OCI-LY1 (cell line): ENCODE data around the gene SV2C.

Experiments
- H2AFZ ChIP-seq: fragments of 200-600 bp; sonication (generic), shearing (Covaris generic); 2 replicates; pipeline ENCODE4 v1.6.0; 2014; ENCODE audit warnings: antibody characterized with exemption, mild to moderate bottlenecking, low read length
- H3F3A ChIP-seq: fragments of 200-600 bp; sonication (generic), shearing (Covaris generic); 2 replicates; pipeline ENCODE4 v1.6.0; 2014; ENCODE audit warnings: mild to moderate bottlenecking, antibody characterized with exemption, low read length, moderate library complexity; ENCODE audit not compliant: insufficient read depth
- H3K27ac ChIP-seq: fragments of 200-600 bp; sonication (generic); 2 replicates; pipeline ENCODE4 v1.5.1; 2014; ENCODE audit warnings: low read length, mixed run types, mild to moderate bottlenecking, low read depth; ENCODE audit not compliant: poor library complexity, severe bottlenecking
- H3K27me3 ChIP-seq: fragments of 200-600 bp; sonication (generic); 2 replicates; pipeline ENCODE4 v1.6.0; 2014; ENCODE audit warnings: antibody characterized with exemption, mild to moderate bottlenecking, low read length, moderate library complexity; ENCODE audit not compliant: insufficient read depth
- H3K36me3 ChIP-seq: fragments of 200-600 bp; sonication (generic); 2 replicates; pipeline ENCODE4 v1.6.1; 2014; ENCODE audit warnings: mild to moderate bottlenecking, antibody characterized with exemption, low read length, moderate library complexity, mixed read lengths; ENCODE audit not compliant: insufficient read depth
- H3K4me1 ChIP-seq: fragments of 200-600 bp; sonication (generic); 2 replicates; pipeline ENCODE4 v1.5.1; 2014; ENCODE audit warnings: mild to moderate bottlenecking, low read length, moderate library complexity; ENCODE audit not compliant: insufficient read depth, severe bottlenecking
- H3K4me2 ChIP-seq: fragments of 200-600 bp; sonication (generic), shearing (Covaris generic); 2 replicates; pipeline ENCODE4 v1.6.1; 2014; ENCODE audit warnings: low read length
- H3K4me3 ChIP-seq: fragments of 200-600 bp; sonication (generic); 2 replicates; pipeline ENCODE4 v1.5.1; 2014; ENCODE audit warnings: low read length, low read depth, mild to moderate bottlenecking, mixed read lengths; ENCODE audit not compliant: poor library complexity, severe bottlenecking
- H3K79me2 ChIP-seq: fragments of 200-600 bp; shearing (Covaris generic); 2 replicates; pipeline ENCODE4 v1.6.1; 2016; ENCODE audit warnings: mixed run types, low read length, mixed read lengths; ENCODE audit not compliant: insufficient read depth
- H3K9ac ChIP-seq: fragments of 200-600 bp; sonication (generic), shearing (Covaris generic); 2 replicates; pipeline ENCODE4 v1.6.1; 2014; ENCODE audit warnings: mild to moderate bottlenecking, low read length, mixed read lengths
- H3K9me2 ChIP-seq: fragments of 200-600 bp; sonication (generic), shearing (Covaris generic); 2 replicates; pipeline ENCODE4 v1.6.1; 2014; ENCODE audit warnings: low read depth, mild to moderate bottlenecking, low read length, mixed read lengths
- H3K9me3 ChIP-seq: fragments of 200-600 bp; shearing (Covaris generic); 2 replicates; pipeline ENCODE4 v1.6.1; 2014; ENCODE audit warnings: low read length, mixed read lengths
- H4K20me1 ChIP-seq: fragments of 200-600 bp; sonication (generic), shearing (Covaris generic); 2 replicates; pipeline ENCODE4 v1.6.0; 2016; ENCODE audit warnings: mild to moderate bottlenecking, low read length; ENCODE audit not compliant: insufficient read depth
- CTCF ChIP-seq: fragments of 200-600 bp; sonication (generic), shearing (Covaris generic); IDR thresholded peaks from 2 replicates; pipeline ENCODE4 v1.5.1; 2017; ENCODE audit warnings: mild to moderate bottlenecking, antibody characterized with exemption, low read length, moderate library complexity, mixed read lengths
- EZH2 ChIP-seq: fragments of 200-600 bp; sonication (generic), shearing (Covaris generic); IDR thresholded peaks from 2 replicates; pipeline ENCODE4 v1.8.0; 2017; ENCODE audit warnings: borderline replicate concordance, mixed run types, mild to moderate bottlenecking, antibody characterized with exemption, low read length, moderate library complexity, mixed read lengths

Gene SV2C

GRCh38 chr5:76364226-76364589 lies 281.0 kb downstream of the SV2C start:
- H3K4me3 ChIP-seq = no peak overlapping the region
- peak overlapping the region; percentile 45 for H3K4me2 ChIP-seq
- no peak overlapping the region for H3K27ac ChIP-seq

GRCh38 chr5:76365561-76365960 lies 282.4 kb downstream of the SV2C start:
- Histone ChIP-seq H3K79me2 (no peaks in the 10 kb centered on the region), H3K27ac (no peak overlapping the region), H3K27me3 (no peaks in the 10 kb centered on the region), H3F3A (0 out of 2 replicates have a peak, but pooled peaks cover 3% of the 10 kb centered on the region), H3K4me1 (peaks cover 28% of the 10 kb centered on the region), H3K4me3 (no peak overlapping the region), H3K36me3 (no peaks in the 10 kb centered on the region), H3K4me2 (no peak overlapping the region), H3K9me3 (no peaks in the 10 kb centered on the region), H3K9me2 (no peaks in the 10 kb centered on the region), H4K20me1 (no peaks in the 10 kb centered on the region), H3K9ac (no peak overlapping the region), H2AFZ (no peak overlapping the region)
- TF ChIP-seq CTCF (no peak), EZH2 (no peak)

More at GRCh38 chr5:76364226-76364589, 281.0 kb downstream of the SV2C start:
- peaks cover 28% of the 10 kb centered on the region for H3K4me1 ChIP-seq
- H3K9me2 ChIP-seq = no peaks in the 10 kb centered on the region
- no peaks in the 10 kb centered on the region for H3K9me3 ChIP-seq
- H2AFZ ChIP-seq = no peak overlapping the region
- no peaks in the 10 kb centered on the region for H4K20me1 ChIP-seq
- TF ChIP-seq CTCF = no peak
- TF ChIP-seq EZH2 = no peak
- H3F3A ChIP-seq = 0 out of 2 replicates have a peak, but pooled peaks cover 3% of the 10 kb centered on the region
- no peaks in the 10 kb centered on the region for H3K79me2 ChIP-seq
- H3K27me3 ChIP-seq = no peaks in the 10 kb centered on the region
- H3K36me3 ChIP-seq = no peaks in the 10 kb centered on the region
- H3K9ac ChIP-seq = no peak overlapping the region; the same call in 1 of the 2 replicates

GRCh38 chr5:76366596-76366995 lies 283.4 kb downstream of the SV2C start:
- H3F3A ChIP-seq = 0 out of 2 replicates have a peak, but pooled peaks cover 3% of the 10 kb centered on the region
- H3K9me3 ChIP-seq = no peaks in the 10 kb centered on the region
- H3K27me3 ChIP-seq = no peaks in the 10 kb centered on the region
- no peak overlapping the region for H2AFZ ChIP-seq
- no peaks in the 10 kb centered on the region for H4K20me1 ChIP-seq
- peaks cover 28% of the 10 kb centered on the region for H3K4me1 ChIP-seq
- H3K27ac ChIP-seq = no peak overlapping the region
- H3K9me2 ChIP-seq = no peaks in the 10 kb centered on the region
- H3K4me3 ChIP-seq = no peak overlapping the region
- TF ChIP-seq EZH2 (no peak), CTCF (no peak)
- H3K9ac ChIP-seq = no peak overlapping the region
- no peaks in the 10 kb centered on the region for H3K36me3 ChIP-seq
- no peak overlapping the region for H3K4me2 ChIP-seq
- H3K79me2 ChIP-seq = no peaks in the 10 kb centered on the region
